GM10266 (cell line): Measurements from ENCODE around the gene ATXN7.

Experiments used
- DNase-seq: peaks from one replicate; pipeline ENCODE4 v3.0.0; 2012; ENCODE audit errors: extremely low spot score
- CTCF ChIP-seq: IDR thresholded peaks from 2 replicates; pipeline ENCODE4 v1.5.1; 2012; ENCODE audit warnings: mild to moderate bottlenecking, low read depth; ENCODE audit not compliant: control insufficient read depth, insufficient read depth; ENCODE audit errors: missing control alignments

Gene ATXN7

DNA sequence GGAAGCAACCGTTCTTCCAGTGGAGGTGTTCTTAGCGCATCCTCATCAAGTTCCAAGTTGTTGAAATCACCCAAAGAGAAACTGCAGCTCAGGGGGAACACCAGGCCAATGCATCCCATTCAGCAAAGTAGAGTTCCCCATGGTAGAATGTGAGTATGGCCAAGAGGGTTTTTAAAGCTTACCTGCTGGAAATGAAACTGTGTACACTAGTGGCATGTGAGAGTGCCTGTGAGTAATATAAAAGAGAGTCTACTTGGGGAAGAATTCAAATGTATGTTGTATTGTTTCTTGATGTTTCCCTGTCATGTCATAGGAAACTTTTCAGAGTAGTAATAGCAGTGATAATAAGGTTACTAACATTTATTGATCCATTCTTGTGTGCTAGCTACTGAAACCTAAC, 116.4 kb downstream of the ATXN7 start:
- TF ChIP-seq CTCF = no peak
- DNase-seq = no peak

DNA sequence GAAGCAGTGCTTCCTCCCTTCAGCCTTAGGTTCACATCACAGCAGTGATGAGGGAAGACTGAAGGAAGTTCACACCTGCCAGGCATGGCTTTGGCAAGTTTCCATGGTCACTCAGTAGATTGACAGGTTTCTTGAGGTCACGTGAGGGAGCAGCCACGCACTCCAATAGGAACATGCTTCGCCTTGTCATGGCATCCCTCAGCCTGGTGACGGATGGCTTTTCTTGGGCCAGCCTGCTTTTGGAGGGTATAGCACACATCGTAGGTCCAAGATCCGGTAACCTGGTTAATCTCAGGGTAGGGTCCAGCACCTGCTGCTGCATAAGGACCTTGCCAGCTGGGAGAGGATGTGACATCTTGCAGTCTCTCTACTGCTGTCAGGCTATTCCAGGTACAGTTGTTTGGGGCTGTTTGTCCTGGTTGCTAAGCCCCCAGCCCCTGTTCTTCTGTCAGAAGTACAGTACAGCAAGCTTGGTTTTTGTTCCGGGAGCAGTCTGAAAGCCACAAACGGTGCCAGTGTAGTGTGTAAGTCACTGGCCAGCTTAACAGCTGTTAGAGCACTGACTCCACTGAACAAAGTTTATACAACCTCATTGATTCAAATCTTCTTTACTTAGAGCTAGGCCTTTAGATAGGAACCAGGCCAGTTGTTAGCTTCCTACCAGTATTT, 117.3 kb downstream of the ATXN7 start:
- no peak for DNase-seq
- TF ChIP-seq CTCF = no peak

DNA sequence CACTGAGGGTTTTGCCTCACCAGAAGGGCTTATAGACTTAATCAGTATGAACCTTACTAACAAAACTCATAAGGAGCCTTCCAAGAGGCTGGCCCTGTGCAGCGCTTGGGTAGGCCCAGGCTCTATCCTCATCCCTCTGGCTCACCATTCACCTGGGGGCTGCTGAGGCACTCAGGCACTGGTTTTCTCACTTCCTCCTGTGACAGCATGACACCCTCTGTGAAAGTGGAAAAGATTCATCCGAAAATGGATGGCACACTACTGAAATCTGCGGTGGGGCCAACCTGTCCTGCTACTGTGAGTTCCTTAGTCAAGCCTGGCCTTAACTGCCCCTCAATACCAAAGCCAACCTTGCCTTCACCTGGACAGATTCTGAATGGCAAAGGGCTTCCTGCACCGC, 118.3 kb downstream of the ATXN7 start:
- no peak for TF ChIP-seq CTCF
- no peak for DNase-seq

DNA sequence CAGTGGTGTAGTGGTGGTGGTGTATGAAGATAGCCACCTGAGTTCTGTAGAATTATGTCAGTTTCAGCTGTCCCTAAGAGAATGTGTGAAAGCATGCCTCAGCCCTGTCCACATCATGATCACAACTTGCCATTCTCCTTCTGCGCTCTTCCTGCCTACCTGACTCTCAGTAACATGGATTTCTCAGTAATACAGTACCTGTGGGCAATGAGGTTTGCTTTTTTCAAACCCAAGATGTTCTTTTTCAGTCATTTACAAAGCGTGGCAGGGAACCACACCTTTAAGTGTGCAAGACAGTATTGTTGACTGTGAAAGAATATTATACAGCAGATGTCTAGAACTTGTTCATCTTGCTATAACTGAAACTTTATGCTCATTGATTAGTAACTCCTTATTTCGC, 120.7 kb downstream of the ATXN7 start:
- no peak for DNase-seq
- TF ChIP-seq CTCF = no peak

GRCh38 chr3:63986146-63986545, 122.5 kb downstream of the ATXN7 start:
- TF ChIP-seq CTCF = no peak
- no peak for DNase-seq

GRCh38 chr3:63986831-63987230, 123.2 kb downstream of the ATXN7 start:
- TF ChIP-seq CTCF = no peak
- no peak for DNase-seq

DNA sequence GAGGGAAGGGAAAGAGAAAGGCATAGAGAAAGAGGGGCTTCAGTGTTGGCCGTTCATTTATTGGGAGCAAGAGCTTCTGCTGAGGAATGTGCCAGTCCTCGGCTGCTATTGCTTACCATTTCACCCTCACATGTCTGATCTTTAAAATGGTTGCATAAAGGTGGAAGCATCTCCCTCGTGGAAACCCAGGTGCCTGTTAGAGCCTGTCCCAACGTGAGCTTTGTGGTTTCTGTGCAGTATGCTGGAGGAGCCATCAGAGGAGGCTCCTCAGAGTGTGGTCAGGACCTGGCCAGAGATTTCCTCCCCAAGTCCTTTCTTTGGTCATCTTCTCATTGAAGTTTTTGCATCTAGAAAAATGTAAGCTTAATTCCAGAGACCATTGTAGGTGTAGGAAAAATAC, 125.3 kb downstream of the ATXN7 start:
- no peak for TF ChIP-seq CTCF
- no peak for DNase-seq
